Gastroesophageal sphincter (tissue), 4 donors: ENCODE results near the gene CACNA1A. TPM values are rescaled to one million over a fixed set of nuclear protein-coding genes. Genes with fewer than 3 reads are reported as not detected.

ENCODE experiments used
- ATAC-seq: fragments of 150-250 bp; one replicate; pipeline ENCODE4 v1.9.1; 2016; ENCODE audit warnings: mild to moderate bottlenecking, moderate library complexity
- H3K27ac ChIP-seq, 4 donors: fragments of 200-600 bp; sonication (generic) in 3 of 4; 1 replicate in 3 of 4; 2 replicates in 1 of 4; pipeline ENCODE4 v1.5.1; 2016 to 2019
- H3K27me3 ChIP-seq: fragments of 200-600 bp; sonication (generic); one replicate; pipeline ENCODE4 v1.5.1; 2019
- H3K36me3 ChIP-seq, 2 donors: fragments of 200-600 bp; sonication (generic); one replicate each; pipeline ENCODE4 v1.5.1; 2019; ENCODE audit warnings: control low read depth in 1 of 2
- H3K4me1 ChIP-seq, 3 donors: fragments of 200-600 bp; sonication (generic); 1 replicate in 2 of 3; 2 replicates in 1 of 3; pipeline ENCODE4 v1.5.1; 2016 to 2019; ENCODE audit warnings: control low read depth in 2 of 3
- H3K4me3 ChIP-seq, 2 donors: fragments of 200-600 bp; sonication (generic); one replicate each; pipeline ENCODE4 v1.5.1; 2019; ENCODE audit warnings: mild to moderate bottlenecking in 1 of 2, moderate library complexity in 1 of 2
- H3K9me3 ChIP-seq, 3 donors: fragments of 200-600 bp; sonication (generic); one replicate each; pipeline ENCODE4 v1.5.1; 2017 to 2019; ENCODE audit warnings: control low read depth in 2 of 3
- EP300 ChIP-seq: sonication (generic); formaldehyde crosslinking; IDR thresholded peaks from one replicate; pipeline ENCODE4 v1.6.1; 2017; ENCODE audit warnings: antibody characterized with exemption, mild to moderate bottlenecking
- POLR2A ChIP-seq, 2 donors: fragments of 450-650 bp; IDR thresholded peaks; one replicate each; pipeline ENCODE4 v1.6.1; 2017; ENCODE audit warnings: antibody characterized with exemption in 2 of 2, mild to moderate bottlenecking in 2 of 2, moderate library complexity in 1 of 2
- POLR2AphosphoS5 ChIP-seq: sonication (generic); formaldehyde crosslinking; IDR thresholded peaks from one replicate; pipeline ENCODE4 v1.6.1; 2017; ENCODE audit warnings: antibody characterized with exemption
- WGBS, 2 donors: methylation state at CpG; one replicate each; pipeline ENCODE4 v1.1.5; 2018; ENCODE audit warnings: low coverage in 1 of 2; 5-methylcytosine and 5-hydroxymethylcytosine counted together
- total RNA-seq, 4 donors: library from RNA; depleted of rRNA; stranded (reverse); fragments of >200 nt; gene quantifications; one replicate each; pipeline ENCODE4 v1.1.0, GENCODE V29; 2016
- TF ChIP-seq, protein P1 (sequence below), 4 experiments: fragments of 200-600 bp in 2 of 4; fragments of 450-650 bp in 2 of 4; sonication (generic) in 1 of 4; IDR thresholded peaks; one replicate each; pipeline ENCODE4 v1.5.1; 2017 to 2019; ENCODE audit warnings: antibody characterized with exemption in 4 of 4, mild to moderate bottlenecking in 2 of 4, moderate library complexity in 2 of 4

The CACNA1A gene
- total RNA-seq, 4 donors from 2014 or later, result 0.54 to 1.3 (median 0.93) TPM; not detected in 1

DNA sequence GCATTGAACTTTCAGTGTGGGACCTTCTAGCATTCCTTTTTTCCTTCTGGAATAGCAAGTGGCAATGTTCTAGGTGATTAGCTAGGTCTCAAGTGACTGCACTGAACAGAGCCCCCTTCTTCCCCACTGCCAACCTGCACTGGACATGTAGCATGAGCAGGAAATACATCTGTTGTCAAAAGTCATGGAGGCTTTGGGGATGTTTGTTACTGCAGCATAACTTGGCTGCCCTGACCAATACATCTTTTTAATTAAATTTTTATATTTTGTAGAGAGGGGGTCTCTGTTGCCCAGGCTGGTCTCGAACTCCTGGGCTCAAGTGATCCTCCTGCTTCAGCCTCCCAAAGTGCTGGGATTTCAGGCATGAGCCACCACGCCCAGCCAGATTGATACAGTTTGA is 163.6 kb downstream of the CACNA1A start:
- TF ChIP-seq POLR2AphosphoS5 (no peak), POLR2A (IDR thresholded peaks at IDR 0.05) (no peak)
- TF ChIP-seq, protein P1, sequence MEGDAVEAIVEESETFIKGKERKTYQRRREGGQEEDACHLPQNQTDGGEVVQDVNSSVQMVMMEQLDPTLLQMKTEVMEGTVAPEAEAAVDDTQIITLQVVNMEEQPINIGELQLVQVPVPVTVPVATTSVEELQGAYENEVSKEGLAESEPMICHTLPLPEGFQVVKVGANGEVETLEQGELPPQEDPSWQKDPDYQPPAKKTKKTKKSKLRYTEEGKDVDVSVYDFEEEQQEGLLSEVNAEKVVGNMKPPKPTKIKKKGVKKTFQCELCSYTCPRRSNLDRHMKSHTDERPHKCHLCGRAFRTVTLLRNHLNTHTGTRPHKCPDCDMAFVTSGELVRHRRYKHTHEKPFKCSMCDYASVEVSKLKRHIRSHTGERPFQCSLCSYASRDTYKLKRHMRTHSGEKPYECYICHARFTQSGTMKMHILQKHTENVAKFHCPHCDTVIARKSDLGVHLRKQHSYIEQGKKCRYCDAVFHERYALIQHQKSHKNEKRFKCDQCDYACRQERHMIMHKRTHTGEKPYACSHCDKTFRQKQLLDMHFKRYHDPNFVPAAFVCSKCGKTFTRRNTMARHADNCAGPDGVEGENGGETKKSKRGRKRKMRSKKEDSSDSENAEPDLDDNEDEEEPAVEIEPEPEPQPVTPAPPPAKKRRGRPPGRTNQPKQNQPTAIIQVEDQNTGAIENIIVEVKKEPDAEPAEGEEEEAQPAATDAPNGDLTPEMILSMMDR (IDR thresholded peaks at IDR 0.05), result no peak
- Histone ChIP-seq H3K9me3 (peaks cover 0 to 15% (median 0%) of the 10 kb centered on the region in 3 donors), H3K4me3 (no peak overlapping the region), H3K27ac (no peak overlapping the region), H3K36me3 (no peaks in the 10 kb centered on the region), H3K27me3 (peaks cover 44% of the 10 kb centered on the region), H3K4me1 (no peaks in the 10 kb centered on the region)
- no peak for ATAC-seq
- 38 to 43% methylated on average over 2 of the region's 2 CpGs for WGBS, 2 donors

DNA sequence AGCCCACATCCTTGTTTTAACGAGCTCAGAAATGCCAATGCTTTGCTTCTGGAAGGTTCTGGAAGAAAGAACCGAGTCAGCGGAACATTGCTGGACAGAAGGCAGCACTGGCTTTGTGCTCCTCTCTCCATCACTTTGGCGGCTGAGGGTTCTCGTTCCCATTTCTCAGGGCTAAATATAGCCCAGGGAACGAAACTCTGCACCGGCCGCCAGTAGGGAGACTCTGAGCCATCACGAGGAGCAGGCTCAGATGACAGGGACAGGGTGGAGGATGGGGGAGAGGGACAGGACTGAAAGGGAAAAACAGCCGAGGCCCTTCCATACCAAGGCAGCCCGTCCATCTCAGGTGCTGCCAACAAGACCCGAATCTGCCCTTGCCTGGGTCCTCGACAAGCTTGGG is 166.4 kb downstream of the CACNA1A start:
- WGBS, 2 donors, result 64 to 70% methylated on average over 6 to 8 of the region's 13 CpGs
- H3K27ac ChIP-seq, result no peak overlapping the region

DNA sequence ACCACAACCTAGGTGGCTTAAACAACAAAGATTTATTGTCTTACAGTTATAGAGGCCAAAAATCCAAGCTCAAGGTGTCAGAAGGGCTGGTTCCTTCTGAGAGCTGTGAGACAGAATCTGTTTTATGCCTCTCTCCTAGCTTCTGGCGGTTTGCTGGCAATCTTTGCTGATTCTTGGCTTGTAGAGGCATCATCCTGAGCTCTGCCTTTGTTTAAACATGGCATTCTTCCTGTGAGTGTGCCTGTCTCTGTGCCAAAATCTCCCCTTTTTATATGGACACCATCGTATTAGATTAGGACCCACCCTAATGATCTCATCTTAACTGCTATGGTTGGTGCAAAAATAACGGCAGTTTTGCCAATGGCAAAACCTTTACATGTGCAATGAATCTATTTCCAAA is 169.1 kb downstream of the CACNA1A start:
- 60 to 67% methylated on average over 2 to 3 of the region's 3 CpGs for WGBS, 2 donors
- TF ChIP-seq, protein P1 (IDR thresholded peaks at IDR 0.05), result no peak
- TF ChIP-seq POLR2AphosphoS5 (no peak), POLR2A (IDR thresholded peaks at IDR 0.05) (no peak), EP300 (no peak)
- Histone ChIP-seq H3K36me3 (no peaks in the 10 kb centered on the region), H3K9me3 (peaks cover 0 to 35% (median 0%) of the 10 kb centered on the region in 3 donors), H3K4me1 (no peaks in the 10 kb centered on the region), H3K27me3 (peaks cover 36% of the 10 kb centered on the region), H3K27ac (no peak overlapping the region), H3K4me3 (no peak overlapping the region)
- ATAC-seq, result no peak

More for the DNA sequence above, 166.4 kb downstream of the CACNA1A start:
- no peaks in the 10 kb centered on the region for H3K36me3 ChIP-seq
- H3K4me3 ChIP-seq, result no peak overlapping the region
- peaks cover 0 to 41% (median 0%) of the 10 kb centered on the region in 3 donors for H3K9me3 ChIP-seq
- no peak for ATAC-seq
- H3K4me1 ChIP-seq, result no peaks in the 10 kb centered on the region
- peaks cover 40% of the 10 kb centered on the region for H3K27me3 ChIP-seq
- TF ChIP-seq POLR2A (IDR thresholded peaks at IDR 0.05) (no peak), EP300 (no peak), POLR2AphosphoS5 (no peak)
- TF ChIP-seq, protein P1 (IDR thresholded peaks at IDR 0.05), result no peak

DNA sequence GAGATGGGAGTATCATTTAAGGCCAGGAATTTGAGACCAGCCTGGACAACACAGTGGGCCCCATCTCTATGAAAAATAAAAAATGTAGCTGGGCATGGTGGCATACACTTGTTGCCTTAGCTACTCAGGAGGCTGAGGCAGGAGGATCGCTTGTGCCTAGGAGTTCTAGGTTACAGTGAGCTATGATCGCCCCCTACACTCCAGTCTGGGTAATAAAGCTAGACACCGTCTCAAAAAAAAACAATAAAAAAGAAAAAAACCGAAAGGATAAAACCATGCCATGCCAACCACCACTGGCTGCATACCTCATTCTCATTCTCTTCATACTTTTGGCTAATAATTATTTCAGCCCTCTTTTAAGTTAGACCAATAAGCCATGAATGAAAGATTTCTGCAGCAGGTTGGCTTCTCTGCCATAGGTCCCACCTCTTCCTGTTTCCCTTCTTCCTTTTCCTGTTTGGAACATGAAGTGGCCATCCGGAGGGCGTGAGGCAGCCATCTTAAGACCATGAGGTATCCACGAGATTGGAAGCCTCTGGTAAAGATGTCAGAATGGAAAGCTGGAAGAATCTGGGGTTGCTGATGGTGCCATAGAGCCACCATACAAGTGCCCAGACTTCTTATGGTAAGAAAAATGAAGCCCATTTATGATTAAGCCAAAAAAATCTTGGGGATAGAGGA is 171.3 kb downstream of the CACNA1A start:
- Histone ChIP-seq H3K36me3 (no peaks in the 10 kb centered on the region), H3K4me3 (no peak overlapping the region), H3K9me3 (peaks cover 0 to 43% (median 0%) of the 10 kb centered on the region in 3 donors), H3K27ac (no peak overlapping the region), H3K4me1 (no peaks in the 10 kb centered on the region), H3K27me3 (peaks cover 22% of the 10 kb centered on the region)
- ATAC-seq, result no peak
- TF ChIP-seq EP300, result no peak
- TF ChIP-seq POLR2AphosphoS5, result no peak
- TF ChIP-seq POLR2A (IDR thresholded peaks at IDR 0.05), result no peak
- TF ChIP-seq, protein P1 (IDR thresholded peaks at IDR 0.05), result no peak
- 73 to 76% methylated on average over 5 to 6 of the region's 7 CpGs for WGBS, 2 donors

DNA sequence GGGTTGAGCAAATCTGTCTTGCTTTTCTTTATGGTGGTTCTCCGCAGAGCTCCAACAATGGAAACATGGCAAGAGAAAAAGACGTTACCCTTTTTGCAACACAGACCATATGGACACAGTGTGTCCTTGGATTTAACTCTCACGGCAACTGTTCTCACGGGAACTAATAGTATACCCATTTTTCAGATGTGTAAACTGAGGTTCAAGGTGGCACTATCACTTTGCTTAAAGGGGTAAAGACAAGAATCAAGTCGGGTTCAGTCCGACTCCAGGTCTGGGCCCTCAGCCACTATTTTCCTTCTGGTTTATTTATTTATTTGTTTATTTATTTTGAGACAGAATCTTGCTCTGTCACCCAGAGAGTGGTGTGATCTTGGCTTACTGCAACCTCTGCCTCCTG is 176.0 kb downstream of the CACNA1A start:
- Histone ChIP-seq H3K27me3 (peaks cover 32% of the 10 kb centered on the region), H3K36me3 (no peaks in the 10 kb centered on the region), H3K4me3 (no peak overlapping the region), H3K27ac (no peak overlapping the region), H3K4me1 (no peaks in the 10 kb centered on the region), H3K9me3 (peaks cover 0 to 26% (median 0%) of the 10 kb centered on the region in 3 donors)
- ATAC-seq, result no peak
- WGBS, 2 donors, result 90% methylated on average over 6 of the region's 6 CpGs
- no peak for TF ChIP-seq POLR2AphosphoS5
- TF ChIP-seq EP300, result no peak
- TF ChIP-seq, protein P1 (IDR thresholded peaks at IDR 0.05), result no peak
- no peak for TF ChIP-seq POLR2A (IDR thresholded peaks at IDR 0.05)
